Chondrocyte (in vitro differentiated cells): ENCODE data around the gene AGBL1. TPM values are rescaled to one million over a fixed set of nuclear protein-coding genes. Genes with fewer than 3 reads are reported as not detected.

Experiments
- DNase-seq: peaks from one replicate; pipeline ENCODE4 v3.0.0; 2021; ENCODE audit warnings: mixed read lengths, low spot score
- H3K27ac Mint-ChIP-seq: one replicate; pipeline ENCODE4 v1.8.0; 2021; ENCODE audit warnings: mild to moderate bottlenecking, moderate library complexity, mixed read lengths; ENCODE audit not compliant: unreplicated experiment
- H3K27me3 Mint-ChIP-seq: 2 replicates; pipeline ENCODE4 v1.8.0; 2021; ENCODE audit warnings: low read depth, mixed read lengths
- H3K36me3 Mint-ChIP-seq: 2 replicates; pipeline ENCODE4 v1.8.0; 2021; ENCODE audit warnings: low read depth, mixed read lengths
- H3K4me1 Mint-ChIP-seq: 2 replicates; pipeline ENCODE4 v1.8.0; 2021; ENCODE audit warnings: low read depth, mild to moderate bottlenecking, mixed read lengths
- H3K4me3 Mint-ChIP-seq: one replicate; pipeline ENCODE4 v1.8.0; 2021; ENCODE audit warnings: mild to moderate bottlenecking, moderate library complexity, mixed read lengths; ENCODE audit not compliant: unreplicated experiment
- H3K9me3 Mint-ChIP-seq: 2 replicates; pipeline ENCODE4 v1.8.0; 2021; ENCODE audit warnings: low read depth, mixed read lengths
- total RNA-seq: library from RNA; stranded (reverse); gene quantifications from 3 replicates; pipeline ENCODE4 v1.2.1, GENCODE V29; 2021
- TF ChIP-seq, protein P1 (sequence below): fragments of 200-600 bp; sonication (generic); IDR thresholded peaks from 2 replicates; pipeline ENCODE4 v1.5.0; 2021; ENCODE audit warnings: antibody characterized with exemption, mild to moderate bottlenecking, moderate library complexity

The AGBL1 gene
- total RNA-seq, 1 donor from 2014 or later = not detected

DNA sequence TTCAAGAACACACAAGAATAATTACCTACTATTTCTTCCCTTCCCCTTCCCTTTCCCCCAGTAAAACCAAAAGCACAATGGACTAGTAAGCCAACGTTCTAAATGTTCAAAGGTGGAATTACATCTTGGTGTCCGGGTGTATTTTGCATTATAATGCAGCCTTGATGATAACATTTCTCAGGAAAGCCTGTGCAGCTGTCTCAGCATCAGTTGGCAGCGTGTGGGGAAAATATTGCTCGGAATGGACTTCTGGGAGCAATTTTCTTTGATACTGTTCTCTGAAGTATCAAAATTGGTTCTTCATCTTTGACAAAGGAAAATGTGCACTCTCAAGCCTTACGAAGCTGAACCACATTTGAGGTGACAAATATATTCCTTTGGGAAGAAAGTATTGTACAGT, 198.9 kb downstream of the AGBL1 start:
- DNase-seq = no peak
- Mint-ChIP-seq H3K4me3 (no peak overlapping the region), H3K27me3 (no peaks in the 10 kb centered on the region), H3K9me3 (peaks cover 2% of the 10 kb centered on the region), H3K27ac (no peak overlapping the region), H3K36me3 (no peaks in the 10 kb centered on the region), H3K4me1 (no peaks in the 10 kb centered on the region)
- TF ChIP-seq, protein P1, sequence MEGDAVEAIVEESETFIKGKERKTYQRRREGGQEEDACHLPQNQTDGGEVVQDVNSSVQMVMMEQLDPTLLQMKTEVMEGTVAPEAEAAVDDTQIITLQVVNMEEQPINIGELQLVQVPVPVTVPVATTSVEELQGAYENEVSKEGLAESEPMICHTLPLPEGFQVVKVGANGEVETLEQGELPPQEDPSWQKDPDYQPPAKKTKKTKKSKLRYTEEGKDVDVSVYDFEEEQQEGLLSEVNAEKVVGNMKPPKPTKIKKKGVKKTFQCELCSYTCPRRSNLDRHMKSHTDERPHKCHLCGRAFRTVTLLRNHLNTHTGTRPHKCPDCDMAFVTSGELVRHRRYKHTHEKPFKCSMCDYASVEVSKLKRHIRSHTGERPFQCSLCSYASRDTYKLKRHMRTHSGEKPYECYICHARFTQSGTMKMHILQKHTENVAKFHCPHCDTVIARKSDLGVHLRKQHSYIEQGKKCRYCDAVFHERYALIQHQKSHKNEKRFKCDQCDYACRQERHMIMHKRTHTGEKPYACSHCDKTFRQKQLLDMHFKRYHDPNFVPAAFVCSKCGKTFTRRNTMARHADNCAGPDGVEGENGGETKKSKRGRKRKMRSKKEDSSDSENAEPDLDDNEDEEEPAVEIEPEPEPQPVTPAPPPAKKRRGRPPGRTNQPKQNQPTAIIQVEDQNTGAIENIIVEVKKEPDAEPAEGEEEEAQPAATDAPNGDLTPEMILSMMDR = no peak

DNA sequence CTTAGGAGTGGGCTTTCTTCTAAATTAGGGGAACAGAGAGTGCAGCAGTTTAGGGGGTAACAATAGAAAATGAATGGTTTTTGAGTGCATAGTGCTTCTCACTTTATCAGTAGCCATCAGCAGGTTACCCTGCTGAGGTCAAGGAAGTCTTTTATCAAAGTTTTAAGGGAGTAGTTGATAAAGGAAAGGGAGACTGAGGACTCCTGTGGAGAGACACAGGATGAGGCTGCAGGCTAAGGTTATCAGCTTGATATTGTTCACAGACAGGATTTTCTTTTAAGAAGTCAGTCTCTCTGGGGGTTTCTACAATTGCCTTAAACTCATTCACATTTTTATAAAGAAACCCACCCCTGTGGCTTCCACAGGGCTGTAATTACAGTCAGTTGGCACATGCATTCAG, 205.0 kb downstream of the AGBL1 start:
- TF ChIP-seq, protein P1 = no peak
- DNase-seq = no peak
- no peak overlapping the region for H3K27ac Mint-ChIP-seq
- H3K4me1 Mint-ChIP-seq = no peaks in the 10 kb centered on the region
- no peaks in the 10 kb centered on the region for H3K9me3 Mint-ChIP-seq
- no peaks in the 10 kb centered on the region for H3K27me3 Mint-ChIP-seq
- H3K4me3 Mint-ChIP-seq = no peak overlapping the region
- H3K36me3 Mint-ChIP-seq = no peaks in the 10 kb centered on the region

DNA sequence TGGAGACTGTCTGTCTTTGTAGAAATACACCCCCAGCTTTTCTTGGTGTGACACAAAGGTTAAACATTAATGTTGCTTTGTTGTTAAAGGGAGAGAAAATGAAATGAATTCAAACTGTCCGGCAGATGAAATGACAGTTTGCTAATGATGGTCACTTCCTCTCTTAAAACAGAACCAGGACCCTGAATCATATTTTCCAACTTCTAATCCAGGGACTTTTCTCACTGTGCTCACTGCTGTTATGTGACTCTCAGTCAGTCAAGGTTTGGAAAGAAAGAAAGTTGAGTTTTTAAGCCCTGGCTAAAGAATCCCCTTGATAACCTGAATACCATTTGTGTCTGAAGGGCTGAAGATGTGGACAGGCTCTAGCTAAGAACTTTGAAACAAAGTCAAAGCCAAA, 215.8 kb downstream of the AGBL1 start:
- Mint-ChIP-seq H3K27me3 (peaks cover 1% of the 10 kb centered on the region), H3K4me1 (no peaks in the 10 kb centered on the region), H3K4me3 (no peak overlapping the region), H3K9me3 (peaks cover 14% of the 10 kb centered on the region), H3K27ac (no peak overlapping the region), H3K36me3 (no peaks in the 10 kb centered on the region)
- TF ChIP-seq, protein P1 = no peak
- DNase-seq = no peak

DNA sequence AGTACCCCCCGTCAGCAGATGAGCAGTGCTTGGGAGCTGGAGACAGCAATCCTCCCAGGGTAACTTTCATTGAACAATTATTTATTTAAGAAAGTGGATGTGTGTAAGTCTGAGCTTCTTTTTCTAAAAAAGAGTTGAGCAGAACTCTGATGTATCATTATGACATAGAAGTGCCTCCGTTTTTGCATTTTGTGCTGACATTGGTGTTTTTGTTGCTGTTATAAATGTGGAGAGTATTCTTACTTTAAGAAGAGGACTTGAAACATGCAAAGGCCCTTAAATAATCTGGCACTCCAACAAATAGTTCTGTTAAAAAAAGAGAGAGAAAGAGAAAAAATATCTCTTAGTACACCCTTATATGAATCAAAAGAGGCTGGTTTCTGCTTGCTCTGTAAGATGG, 217.1 kb downstream of the AGBL1 start:
- Mint-ChIP-seq H3K36me3 (no peaks in the 10 kb centered on the region), H3K27ac (no peak overlapping the region), H3K4me3 (no peak overlapping the region), H3K27me3 (peaks cover 1% of the 10 kb centered on the region), H3K9me3 (peaks cover 10% of the 10 kb centered on the region), H3K4me1 (no peaks in the 10 kb centered on the region)
- TF ChIP-seq, protein P1 = no peak
- no peak for DNase-seq

DNA sequence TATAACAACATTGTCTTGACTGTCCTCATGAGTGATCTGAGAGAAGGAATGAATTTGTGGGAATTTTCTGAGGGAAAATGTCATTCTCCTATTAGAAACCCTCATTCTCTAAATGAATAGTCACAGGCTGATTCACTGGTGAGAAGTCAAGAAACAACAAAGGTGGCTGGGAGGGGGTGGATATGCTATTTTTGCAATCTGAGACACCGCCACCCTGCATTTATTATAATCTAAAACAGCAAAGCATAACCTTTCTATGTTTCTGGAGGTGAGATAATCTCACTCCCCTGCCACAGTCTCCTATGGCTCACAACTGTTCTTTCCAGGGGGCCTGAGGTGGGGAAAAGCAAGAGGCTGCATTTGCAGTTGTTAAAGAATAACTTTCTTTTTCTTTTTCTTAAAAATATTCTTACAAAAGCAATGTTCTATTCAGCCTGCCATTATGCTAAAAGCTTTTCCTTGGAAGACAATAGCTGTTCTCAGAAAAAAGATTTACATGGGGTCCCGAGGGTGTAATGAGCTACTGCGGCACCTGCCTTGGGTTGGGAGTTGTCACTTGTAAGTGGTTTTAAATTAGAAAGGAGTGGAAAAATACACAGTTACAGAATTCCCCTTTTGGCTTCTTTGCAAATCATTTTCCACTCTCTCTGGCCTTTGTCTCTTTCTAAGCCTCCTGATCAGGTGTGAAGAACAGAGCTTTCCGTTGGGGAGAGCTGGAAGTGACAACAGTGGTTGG, 220.9 kb downstream of the AGBL1 start:
- Mint-ChIP-seq H3K36me3 (no peaks in the 10 kb centered on the region), H3K4me3 (no peak overlapping the region), H3K9me3 (no peaks in the 10 kb centered on the region), H3K4me1 (no peaks in the 10 kb centered on the region), H3K27me3 (peaks cover 1% of the 10 kb centered on the region), H3K27ac (no peak overlapping the region)
- DNase-seq = no peak
- TF ChIP-seq, protein P1 = no peak
